NB4 (cell line): Measurements from ENCODE around the gene CNR2.
A peak's percentile ranks its signal among the peaks of the same experiment; 100 is the strongest.

Source experiments
- DNase-seq: peaks from one replicate; pipeline ENCODE4 v3.0.0; 2010; ENCODE audit warnings: low read depth
- H3K4me3 ChIP-seq: one replicate; pipeline ENCODE4 v1.5.1; 2011; ENCODE audit warnings: mild to moderate bottlenecking, low read depth, low read length, moderate library complexity
- CTCF ChIP-seq: IDR thresholded peaks from one replicate; pipeline ENCODE4 v1.5.1; 2012; ENCODE audit warnings: low read depth, low read length
- MAX ChIP-seq: IDR thresholded peaks from 2 replicates; pipeline ENCODE4 v1.6.1; 2011; ENCODE audit warnings: low read depth, low read length
- MYC ChIP-seq: IDR thresholded peaks from 2 replicates; pipeline ENCODE4 v1.6.1; 2011; ENCODE audit warnings: low read depth, low read length
- POLR2A ChIP-seq: IDR thresholded peaks from 2 replicates; pipeline ENCODE4 v1.6.1; 2011; ENCODE audit warnings: mild to moderate bottlenecking; ENCODE audit not compliant: insufficient read length; ENCODE audit errors: extremely low read depth

CNR2 gene

DNA sequence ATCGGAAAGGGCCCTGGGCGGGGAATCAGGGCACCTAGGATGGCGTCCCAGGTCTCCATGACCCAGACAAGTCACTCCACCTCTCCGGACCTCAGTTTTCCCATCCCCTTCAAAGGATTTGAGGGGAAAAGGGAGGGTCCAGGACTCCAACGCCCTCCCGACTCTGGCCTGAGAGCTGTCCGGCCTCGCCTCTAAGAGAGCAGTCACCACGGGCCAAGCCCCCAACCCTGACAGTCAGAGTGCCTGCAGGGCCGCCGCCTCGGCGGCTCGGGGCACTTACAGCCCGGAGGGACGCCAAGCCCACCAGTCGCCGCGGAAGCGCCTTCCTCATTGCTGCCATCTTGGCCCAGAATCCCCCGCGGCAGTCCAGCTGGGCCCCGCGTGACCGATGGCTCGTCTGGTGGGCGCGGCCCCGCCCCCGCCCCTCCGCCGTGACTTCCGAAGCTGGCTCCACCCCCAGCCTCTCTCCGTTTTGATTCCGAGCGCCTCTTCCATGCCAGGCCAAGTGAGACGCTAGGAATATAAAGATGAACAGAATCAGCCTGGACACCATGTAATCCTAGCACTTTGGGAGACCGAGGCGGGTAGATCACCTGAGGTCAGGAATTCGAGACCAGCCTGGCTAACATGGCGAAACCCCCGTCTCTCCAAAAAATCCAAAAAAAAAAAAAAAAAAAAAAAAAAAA, 87.9 kb downstream of the CNR2 start, which contains the start of gene HMGCL:
Gene HMGCL (minus strand): TSS at position 354 of the 686 bp plus-strand sequence. CDS start 14 bp downstream, at position 340.
- peak within 1 kb of the TSS; percentile 79 for H3K4me3 ChIP-seq
- peak; percentile 76 for TF ChIP-seq MAX
- peak; percentile 86 for TF ChIP-seq POLR2A
- TF ChIP-seq CTCF = no peak
- TF ChIP-seq MYC = peak; percentile 62
- peak; percentile 92 for DNase-seq

DNA sequence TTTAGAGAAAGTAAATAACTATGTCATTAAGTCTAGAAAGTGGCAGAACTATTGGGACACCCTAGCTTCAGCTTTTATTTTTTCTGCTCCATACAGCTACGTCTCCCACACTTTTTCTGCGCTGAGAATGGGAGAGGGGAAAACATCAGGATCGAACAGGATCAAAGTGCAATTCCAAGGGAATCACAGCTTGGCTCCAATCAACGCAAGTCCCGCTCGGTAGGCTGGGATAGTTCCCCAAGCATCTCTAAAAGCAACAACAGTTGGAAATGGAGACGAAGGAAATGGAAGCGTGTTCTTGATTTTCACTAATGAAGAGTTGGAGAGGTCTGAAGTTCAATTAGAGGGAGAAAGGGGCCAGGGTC, 88.5 kb downstream of the CNR2 start:
- no peak for DNase-seq
- H3K4me3 ChIP-seq = peak overlapping the region; percentile 79
- no peak for TF ChIP-seq POLR2A
- no peak for TF ChIP-seq MAX
- TF ChIP-seq CTCF = no peak
- no peak for TF ChIP-seq MYC

DNA sequence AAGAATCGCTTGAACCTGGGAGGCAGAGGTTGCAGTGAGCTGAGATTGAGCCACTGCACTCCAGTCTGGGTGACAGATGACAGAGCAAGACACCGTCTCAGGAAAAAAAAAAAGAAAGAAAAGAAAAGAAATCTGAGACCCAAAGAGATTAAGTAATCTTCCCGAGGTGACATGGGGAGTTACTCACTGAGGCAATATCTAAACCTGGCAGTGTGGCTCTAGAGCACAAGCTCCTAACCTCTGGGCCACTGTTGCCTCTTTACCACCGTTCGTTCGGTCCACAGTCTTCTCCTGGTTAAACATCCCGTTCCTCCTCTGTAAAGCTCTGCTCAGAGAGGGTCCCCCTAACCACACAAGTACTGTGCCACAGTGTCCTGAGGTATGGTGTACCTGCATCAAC, 89.4 kb downstream of the CNR2 start:
- H3K4me3 ChIP-seq = peak overlapping the region; percentile 79

More for the DNA sequence above, 89.4 kb downstream of the CNR2 start:
- TF ChIP-seq MYC (no peak), MAX (no peak), CTCF (no peak), POLR2A (no peak)
- no peak for DNase-seq
